ENCODE data around the gene HHATL.
"Not testable (repeated sequence)": the region's sequence is repeated elsewhere in the genome, so short reads cannot be mapped to it uniquely, and the experiment has no call there.

HHATL gene

DNA sequence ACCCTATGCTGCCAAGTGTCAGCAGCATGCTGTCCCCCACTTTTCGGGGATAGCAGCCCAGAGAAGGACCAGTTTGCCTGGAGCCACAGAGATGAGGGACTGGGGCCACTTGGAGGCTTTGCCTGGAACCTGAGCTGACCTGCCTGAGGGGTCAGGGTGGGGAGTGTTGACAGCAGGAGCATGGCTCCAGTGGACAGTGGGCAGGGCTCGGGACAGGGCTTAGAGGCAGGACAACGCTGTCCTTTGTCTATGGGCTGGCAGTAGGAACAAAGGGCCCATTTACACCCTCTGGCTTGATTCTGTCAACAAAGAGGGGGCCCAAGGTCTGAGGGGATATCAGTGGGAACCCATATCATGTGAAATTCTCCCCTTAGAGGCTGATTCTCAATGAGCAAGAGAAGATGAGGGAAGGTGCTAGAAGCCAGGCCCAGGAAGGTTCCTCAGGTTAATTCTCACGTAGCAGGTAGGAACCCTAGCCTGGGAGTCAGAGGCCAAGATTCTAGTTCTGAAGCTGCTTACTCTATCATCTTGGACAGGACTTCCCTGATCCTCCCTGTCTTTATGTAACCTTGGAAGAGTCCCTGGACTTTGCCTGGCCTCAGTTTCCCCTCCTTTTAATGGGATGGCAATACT lies 29.7 kb upstream of the HHATL start:
- Histone ChIP-seq H3K27ac (ENCODE audit: low read depth, low read length) (no peak overlapping the region), H3K9me3 (ENCODE audit: low read length) (no peaks in the 10 kb centered on the region), H3K4me1 (ENCODE audit: insufficient read depth, low read length) (peaks cover 4% of the 10 kb centered on the region)

DNA sequence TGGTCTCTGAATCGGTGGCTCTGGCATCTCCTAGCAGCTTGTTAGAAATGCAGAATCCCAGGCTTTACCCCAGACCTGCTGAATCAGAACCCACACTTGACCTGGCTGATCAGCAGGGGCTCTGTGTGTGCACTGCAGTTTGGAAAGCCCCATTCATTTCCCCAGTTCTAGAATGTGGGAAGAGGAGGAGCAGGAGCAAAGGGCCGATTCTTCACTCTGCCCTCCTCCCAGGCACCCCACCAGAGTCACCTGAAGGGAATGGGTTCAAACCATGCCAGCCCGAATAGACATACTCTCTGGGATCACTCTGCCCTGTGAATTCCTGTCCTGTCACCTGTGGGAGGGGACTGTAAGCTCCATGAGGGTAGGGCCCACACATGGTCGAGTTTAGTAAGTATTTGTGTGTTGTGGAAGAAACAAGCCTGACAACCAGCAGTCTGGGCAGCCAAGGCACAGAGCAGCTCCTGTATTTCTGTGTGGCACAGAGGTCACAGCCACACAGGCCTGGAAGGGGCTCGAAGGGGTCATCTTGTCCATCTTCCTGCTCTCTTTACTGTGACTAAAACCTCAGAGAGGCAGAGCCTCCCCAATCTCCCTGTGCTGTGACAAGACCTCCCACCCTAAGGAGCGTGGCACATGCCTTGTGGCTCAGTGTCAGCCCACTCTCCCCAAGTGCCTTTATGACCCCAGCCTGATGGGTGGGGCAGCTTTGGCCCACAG lies 29.0 kb upstream of the HHATL start:
- H3K36me3 ChIP-seq (ENCODE audit: insufficient read depth, low read length): no peaks in the 10 kb centered on the region
- no peaks in the 10 kb centered on the region for H3K27me3 ChIP-seq (ENCODE audit: control insufficient read depth in 1 of 2, insufficient read depth in 2 of 2, low read length in 2 of 2)
- H3K9ac ChIP-seq (ENCODE audit: low read length): no peak overlapping the region
- H3K4me3 ChIP-seq (ENCODE audit: low read depth in 1 of 2, low read length in 2 of 2): no peak overlapping the region
- peaks cover 4% of the 10 kb centered on the region for H3K4me1 ChIP-seq (ENCODE audit: insufficient read depth, low read length)
- no peaks in the 10 kb centered on the region for H3K9me3 ChIP-seq (ENCODE audit: low read length)
- H3K27ac ChIP-seq (ENCODE audit: low read depth, low read length): no peak overlapping the region

More for the DNA sequence above, 29.7 kb upstream of the HHATL start:
- H3K9ac ChIP-seq (ENCODE audit: low read length): no peak overlapping the region
- H3K4me3 ChIP-seq (ENCODE audit: low read depth in 1 of 2, low read length in 2 of 2): no peak overlapping the region
- H3K36me3 ChIP-seq (ENCODE audit: insufficient read depth, low read length): no peaks in the 10 kb centered on the region
- H3K27me3 ChIP-seq (ENCODE audit: control insufficient read depth in 1 of 2, insufficient read depth in 2 of 2, low read length in 2 of 2): no peaks in the 10 kb centered on the region

DNA sequence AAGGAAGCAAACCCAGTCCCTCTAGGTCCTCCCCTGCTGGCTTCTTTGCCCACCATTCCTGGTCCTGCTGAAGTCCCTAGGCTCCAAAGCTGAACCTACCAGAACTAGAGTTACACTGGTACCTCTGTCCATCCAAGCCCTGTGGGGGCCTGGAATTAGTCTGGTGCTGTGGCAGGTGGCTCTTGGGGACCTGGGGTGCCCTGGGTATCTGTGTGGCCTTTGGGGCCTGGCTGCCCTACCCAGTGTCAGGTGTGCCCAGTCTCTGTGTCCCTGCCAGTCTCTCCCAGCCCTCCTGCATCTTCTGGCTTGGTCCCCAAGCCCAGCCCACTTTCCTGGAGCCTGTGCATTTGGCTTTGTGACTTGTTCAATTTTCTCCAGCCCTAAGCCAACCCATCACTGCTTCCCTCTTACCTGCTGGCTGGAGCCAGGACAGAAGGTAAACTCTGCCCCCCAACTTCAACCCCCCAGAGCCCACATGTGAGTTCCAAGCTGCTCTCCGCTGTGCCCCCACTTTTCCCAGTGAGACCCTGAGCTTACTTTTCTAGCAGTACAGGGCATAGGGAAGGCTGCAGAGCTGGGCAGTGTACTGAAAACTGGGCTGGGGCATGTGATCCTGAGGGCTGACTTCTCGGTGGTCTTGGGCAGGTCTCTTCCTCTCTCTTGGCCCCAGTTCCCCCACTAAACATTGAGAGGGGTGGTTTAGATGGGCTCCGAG lies 28.3 kb upstream of the HHATL start:
- peaks cover 4% of the 10 kb centered on the region for H3K4me1 ChIP-seq (ENCODE audit: insufficient read depth, low read length)
- H3K27me3 ChIP-seq (ENCODE audit: control insufficient read depth in 1 of 2, insufficient read depth in 2 of 2, low read length in 2 of 2): no peaks in the 10 kb centered on the region
- H3K9ac ChIP-seq (ENCODE audit: low read length): no peak overlapping the region
- H3K36me3 ChIP-seq (ENCODE audit: insufficient read depth, low read length): no peaks in the 10 kb centered on the region
- H3K9me3 ChIP-seq (ENCODE audit: low read length): no peaks in the 10 kb centered on the region
- no peak overlapping the region for H3K27ac ChIP-seq (ENCODE audit: low read depth, low read length)
- H3K4me3 ChIP-seq (ENCODE audit: low read depth in 1 of 2, low read length in 2 of 2): no peak overlapping the region

DNA sequence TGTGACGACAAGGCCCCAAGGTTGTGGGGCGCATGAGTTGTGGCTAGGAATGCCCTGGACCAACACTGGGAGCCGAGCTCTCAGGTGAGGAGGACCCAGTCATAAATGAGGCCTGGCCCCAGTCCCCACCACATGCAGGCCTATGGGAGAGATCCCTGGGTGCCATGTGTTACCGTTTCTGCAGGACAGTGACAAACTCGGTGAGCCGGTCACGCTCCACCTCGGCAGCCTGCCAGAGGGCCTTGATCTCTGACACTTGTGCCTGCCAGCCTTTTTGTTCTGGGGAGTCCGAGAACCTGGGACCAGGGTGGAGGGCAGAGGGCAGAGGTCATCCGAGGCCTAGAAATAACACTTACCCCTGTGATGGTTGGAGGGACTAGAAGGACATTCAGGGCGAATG lies 27.7 kb upstream of the HHATL start:
- Histone ChIP-seq H3K27ac (ENCODE audit: low read depth, low read length) (no peak overlapping the region), H3K27me3 (ENCODE audit: control insufficient read depth in 1 of 2, insufficient read depth in 2 of 2, low read length in 2 of 2) (no peaks in the 10 kb centered on the region), H3K9me3 (ENCODE audit: low read length) (no peaks in the 10 kb centered on the region), H3K9ac (ENCODE audit: low read length) (no peak overlapping the region), H3K4me3 (ENCODE audit: low read depth in 1 of 2, low read length in 2 of 2) (no peak overlapping the region), H3K4me1 (ENCODE audit: insufficient read depth, low read length) (peaks cover 4% of the 10 kb centered on the region), H3K36me3 (ENCODE audit: insufficient read depth, low read length) (no peaks in the 10 kb centered on the region)

DNA sequence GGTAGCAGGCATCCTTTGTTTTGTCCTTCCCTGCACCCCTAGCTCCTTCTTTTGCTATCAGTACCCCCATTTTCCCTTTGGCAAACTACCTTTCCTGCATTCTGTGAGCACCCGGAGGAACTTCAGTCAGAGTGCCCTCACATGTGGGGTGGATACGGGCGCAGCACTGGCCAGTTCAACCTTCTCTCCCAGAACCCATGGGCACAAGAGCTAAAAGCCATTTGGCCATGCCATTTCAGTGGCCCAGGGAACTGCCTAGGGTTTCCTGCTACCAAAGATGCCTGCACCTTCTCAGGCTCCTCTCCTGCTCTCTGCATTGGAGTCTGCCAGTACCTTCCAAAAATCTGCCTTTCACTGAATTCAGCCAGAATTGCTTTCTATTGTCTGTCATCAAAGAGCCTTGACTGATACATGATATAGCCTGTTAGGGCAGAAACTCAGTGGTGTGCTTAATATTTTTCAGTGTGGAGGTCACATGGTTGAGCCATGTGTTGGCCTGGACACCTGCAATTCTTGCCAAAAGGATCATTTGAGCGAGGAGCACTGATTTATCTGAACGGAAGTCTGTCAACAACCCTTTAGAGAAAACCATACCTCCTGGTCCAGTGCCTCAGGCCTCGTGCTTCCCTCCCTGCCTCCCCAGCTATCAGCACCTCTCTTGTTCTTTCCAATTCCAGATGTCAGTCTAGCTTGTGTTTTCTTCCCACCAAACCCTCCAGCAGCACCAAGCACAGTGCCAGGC lies 27.0 kb upstream of the HHATL start:
- H3K4me1 ChIP-seq (ENCODE audit: insufficient read depth, low read length): peaks cover 4% of the 10 kb centered on the region
- H3K9me3 ChIP-seq (ENCODE audit: low read length): no peaks in the 10 kb centered on the region
- H3K9ac ChIP-seq (ENCODE audit: low read length): no peak overlapping the region
- no peak overlapping the region for H3K4me3 ChIP-seq (ENCODE audit: low read depth in 1 of 2, low read length in 2 of 2)
- no peaks in the 10 kb centered on the region for H3K36me3 ChIP-seq (ENCODE audit: insufficient read depth, low read length)
- H3K27ac ChIP-seq (ENCODE audit: low read depth, low read length): no peak overlapping the region
- no peaks in the 10 kb centered on the region for H3K27me3 ChIP-seq (ENCODE audit: control insufficient read depth in 1 of 2, insufficient read depth in 2 of 2, low read length in 2 of 2)

DNA sequence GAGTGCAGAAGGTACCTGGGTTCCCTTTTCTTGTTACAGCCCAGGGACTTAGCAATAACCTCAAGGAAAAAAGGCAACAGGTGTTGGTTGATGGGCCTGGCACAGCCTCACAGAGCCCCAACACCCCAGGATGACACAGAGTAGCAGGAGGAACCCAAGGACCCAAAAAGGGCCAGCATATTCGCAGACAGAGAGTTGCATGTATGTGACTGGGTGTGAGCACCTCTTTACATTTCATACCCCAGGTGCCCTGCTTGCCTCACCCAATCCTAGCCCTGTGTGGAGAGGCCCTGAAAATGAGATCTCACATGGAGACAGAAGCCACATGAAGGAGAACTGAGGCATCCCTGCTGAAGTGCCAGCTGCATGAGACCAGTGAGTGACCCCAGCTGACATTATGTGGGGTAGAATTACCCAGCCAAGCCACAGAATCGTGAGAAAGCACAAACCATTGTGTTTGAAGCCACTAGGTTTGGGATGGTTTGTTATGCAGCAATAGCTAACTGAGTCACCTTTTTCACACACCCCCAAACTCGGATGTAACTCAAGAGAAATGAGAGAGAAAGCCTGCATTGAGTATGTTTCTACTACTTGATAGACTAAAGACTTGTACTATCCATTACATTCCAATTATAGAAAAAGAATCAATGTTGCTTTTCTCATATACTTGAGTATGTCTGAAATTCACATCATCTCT lies 26.2 kb upstream of the HHATL start:
- H3K4me3 ChIP-seq (ENCODE audit: low read depth in 1 of 2, low read length in 2 of 2): no peak overlapping the region
- no peaks in the 10 kb centered on the region for H3K27me3 ChIP-seq (ENCODE audit: control insufficient read depth in 1 of 2, insufficient read depth in 2 of 2, low read length in 2 of 2)
- H3K9me3 ChIP-seq (ENCODE audit: low read length): no peaks in the 10 kb centered on the region
- peaks cover 4% of the 10 kb centered on the region for H3K4me1 ChIP-seq (ENCODE audit: insufficient read depth, low read length)
- no peak overlapping the region for H3K27ac ChIP-seq (ENCODE audit: low read depth, low read length)
- no peak overlapping the region for H3K9ac ChIP-seq (ENCODE audit: low read length)
- no peaks in the 10 kb centered on the region for H3K36me3 ChIP-seq (ENCODE audit: insufficient read depth, low read length)

DNA sequence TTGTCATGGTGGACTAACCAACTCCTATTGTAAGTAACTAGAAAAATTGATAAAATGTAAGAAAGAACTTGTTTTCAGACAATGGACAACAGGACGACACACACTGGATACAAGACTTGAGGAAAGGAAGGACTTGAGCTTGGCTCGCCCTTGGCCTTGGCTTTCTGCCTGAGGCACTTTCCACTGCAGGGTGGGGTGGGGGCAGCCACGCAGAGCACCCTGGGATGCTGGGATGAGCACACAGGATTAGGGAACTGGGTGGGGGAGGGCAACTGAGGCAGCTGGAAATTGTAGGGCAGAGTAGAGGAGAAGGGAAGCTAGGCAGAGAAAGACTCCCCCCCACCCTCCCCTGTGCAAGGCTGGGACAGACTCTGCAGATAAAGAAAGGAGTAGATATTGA lies 25.5 kb upstream of the HHATL start:
- no peak overlapping the region for H3K9ac ChIP-seq (ENCODE audit: low read length)
- H3K27ac ChIP-seq (ENCODE audit: low read depth, low read length): no peak overlapping the region
- H3K27me3 ChIP-seq (ENCODE audit: control insufficient read depth in 1 of 2, insufficient read depth in 2 of 2, low read length in 2 of 2): no peaks in the 10 kb centered on the region
- no peak overlapping the region for H3K4me3 ChIP-seq (ENCODE audit: low read depth in 1 of 2, low read length in 2 of 2)
- no peaks in the 10 kb centered on the region for H3K36me3 ChIP-seq (ENCODE audit: insufficient read depth, low read length)
- peaks cover 4% of the 10 kb centered on the region for H3K4me1 ChIP-seq (ENCODE audit: insufficient read depth, low read length)
- H3K9me3 ChIP-seq (ENCODE audit: low read length): no peaks in the 10 kb centered on the region

DNA sequence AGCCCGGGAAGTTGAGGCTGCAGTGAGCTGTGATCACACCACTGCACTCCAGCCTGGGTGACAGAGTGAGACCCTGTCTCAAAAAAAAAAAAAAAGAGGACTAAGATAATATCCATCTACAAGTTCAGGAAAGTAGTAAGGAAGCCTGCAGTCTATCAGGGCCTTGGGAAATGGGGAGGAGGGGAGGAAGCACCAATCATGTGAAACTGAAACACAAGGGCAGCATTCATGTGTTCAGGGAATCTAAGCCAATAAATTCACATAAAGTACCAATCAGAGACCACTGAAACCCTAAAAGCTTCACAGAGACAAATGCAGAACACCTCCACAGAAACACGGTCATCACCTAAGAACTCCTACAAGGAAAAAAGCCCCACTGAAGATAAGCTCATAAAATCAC lies 22.9 kb upstream of the HHATL start:
- H3K4me1 ChIP-seq (ENCODE audit: insufficient read depth, low read length): peaks cover 11% of the 10 kb centered on the region
- H3K36me3 ChIP-seq (ENCODE audit: insufficient read depth, low read length): no peaks in the 10 kb centered on the region
- H3K9ac ChIP-seq (ENCODE audit: low read length): no peak overlapping the region
- H3K27ac ChIP-seq (ENCODE audit: low read depth, low read length): no peak overlapping the region
- H3K27me3 ChIP-seq (ENCODE audit: control insufficient read depth in 1 of 2, insufficient read depth in 2 of 2, low read length in 2 of 2): no peaks in the 10 kb centered on the region
- H3K9me3 ChIP-seq (ENCODE audit: low read length): no peaks in the 10 kb centered on the region
- H3K4me3 ChIP-seq (ENCODE audit: low read depth in 1 of 2, low read length in 2 of 2): no peak overlapping the region

DNA sequence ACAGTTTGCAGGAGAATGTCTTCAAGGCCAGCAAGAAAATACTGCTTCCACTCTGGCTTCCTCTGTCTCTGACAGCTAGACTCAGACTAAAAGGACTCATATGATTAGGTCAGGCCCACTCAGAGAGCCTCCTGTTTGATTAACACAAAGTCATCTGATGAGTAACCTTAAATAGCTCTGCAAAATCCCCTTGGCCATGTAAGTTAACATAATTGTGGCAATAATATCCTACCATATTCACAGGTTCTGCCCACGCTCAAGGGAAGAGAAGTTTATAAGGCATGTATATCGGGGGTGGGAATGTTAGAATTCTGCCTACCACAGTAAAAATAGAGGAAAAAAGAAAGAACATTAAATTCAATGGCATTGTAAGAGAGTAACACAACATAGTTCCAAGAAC lies 20.6 kb upstream of the HHATL start:
- no peaks in the 10 kb centered on the region for H3K9me3 ChIP-seq (ENCODE audit: low read length)
- no peak overlapping the region for H3K9ac ChIP-seq (ENCODE audit: low read length)
- H3K27ac ChIP-seq (ENCODE audit: low read depth, low read length): no peak overlapping the region
- H3K4me1 ChIP-seq (ENCODE audit: insufficient read depth, low read length): peaks cover 11% of the 10 kb centered on the region
- H3K36me3 ChIP-seq (ENCODE audit: insufficient read depth, low read length): no peaks in the 10 kb centered on the region
- H3K4me3 ChIP-seq (ENCODE audit: low read depth in 1 of 2, low read length in 2 of 2): no peak overlapping the region
- H3K27me3 ChIP-seq (ENCODE audit: control insufficient read depth in 1 of 2, insufficient read depth in 2 of 2, low read length in 2 of 2): no peaks in the 10 kb centered on the region

DNA sequence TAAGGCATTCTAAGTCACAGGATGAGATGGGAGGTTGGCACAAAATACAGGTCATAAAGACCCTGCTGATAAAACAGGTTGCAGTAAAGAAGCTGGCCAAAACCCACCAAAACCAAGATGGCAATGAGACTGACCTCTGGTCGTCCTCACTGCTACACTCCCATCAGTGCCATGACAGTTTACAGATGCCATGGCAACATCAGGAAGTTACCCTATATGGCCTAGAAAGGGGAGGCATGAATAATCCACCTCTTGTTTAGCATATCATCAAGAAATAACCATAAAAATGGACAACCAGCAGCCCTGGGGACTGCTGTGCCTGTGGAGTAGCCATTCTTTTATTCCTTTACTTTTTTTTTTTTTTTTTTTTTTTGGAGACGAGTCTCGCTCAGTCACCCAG lies 19.8 kb upstream of the HHATL start:
- not testable (repeated sequence) for H3K27me3 ChIP-seq (ENCODE audit: control insufficient read depth in 1 of 2, insufficient read depth in 2 of 2, low read length in 2 of 2); H3K27ac ChIP-seq (ENCODE audit: low read depth, low read length); H3K4me1 ChIP-seq (ENCODE audit: insufficient read depth, low read length)

DNA sequence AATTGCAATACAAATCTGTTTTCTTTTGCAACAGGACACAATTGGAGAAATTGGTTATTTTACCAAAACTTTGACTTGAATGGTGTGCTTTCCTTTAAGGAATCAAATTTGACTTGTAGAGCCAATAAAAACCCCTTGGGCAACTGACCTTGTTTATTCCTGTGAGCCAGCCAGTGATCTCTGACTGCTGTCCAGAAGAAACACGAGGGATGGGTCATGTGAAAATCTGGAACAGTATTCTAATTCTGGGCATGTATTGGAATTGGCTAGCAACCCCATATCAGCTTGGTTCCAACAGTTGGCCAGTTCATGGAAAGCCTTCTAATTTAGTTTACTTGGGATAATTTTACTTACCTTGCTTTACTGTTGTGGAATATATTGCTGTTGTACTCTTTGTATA lies 19.1 kb upstream of the HHATL start:
- H3K9ac ChIP-seq (ENCODE audit: low read length): no peak overlapping the region

More for the DNA sequence above, 19.8 kb upstream of the HHATL start:
- not testable (repeated sequence) for H3K9me3 ChIP-seq (ENCODE audit: low read length); H3K4me3 ChIP-seq (ENCODE audit: low read depth in 1 of 2, low read length in 2 of 2); H3K9ac ChIP-seq (ENCODE audit: low read length); H3K36me3 ChIP-seq (ENCODE audit: insufficient read depth, low read length)

More for the DNA sequence above, 19.1 kb upstream of the HHATL start:
- H3K4me1 ChIP-seq (ENCODE audit: insufficient read depth, low read length): peaks cover 7% of the 10 kb centered on the region
- no peaks in the 10 kb centered on the region for H3K27me3 ChIP-seq (ENCODE audit: control insufficient read depth in 1 of 2, insufficient read depth in 2 of 2, low read length in 2 of 2)
- H3K36me3 ChIP-seq (ENCODE audit: insufficient read depth, low read length): no peaks in the 10 kb centered on the region
- H3K9me3 ChIP-seq (ENCODE audit: low read length): no peaks in the 10 kb centered on the region
- no peak overlapping the region for H3K4me3 ChIP-seq (ENCODE audit: low read depth in 1 of 2, low read length in 2 of 2)
- H3K27ac ChIP-seq (ENCODE audit: low read depth, low read length): no peak overlapping the region
